ENCODE measurements around the gene PARD3B. TPM values are rescaled to one million over a fixed set of nuclear protein-coding genes. Genes with fewer than 3 reads are reported as not detected.

The PARD3B gene
- total RNA-seq, 4 donors from 2014 or later: 6.5 to 17.3 (median 12.7) TPM

DNA sequence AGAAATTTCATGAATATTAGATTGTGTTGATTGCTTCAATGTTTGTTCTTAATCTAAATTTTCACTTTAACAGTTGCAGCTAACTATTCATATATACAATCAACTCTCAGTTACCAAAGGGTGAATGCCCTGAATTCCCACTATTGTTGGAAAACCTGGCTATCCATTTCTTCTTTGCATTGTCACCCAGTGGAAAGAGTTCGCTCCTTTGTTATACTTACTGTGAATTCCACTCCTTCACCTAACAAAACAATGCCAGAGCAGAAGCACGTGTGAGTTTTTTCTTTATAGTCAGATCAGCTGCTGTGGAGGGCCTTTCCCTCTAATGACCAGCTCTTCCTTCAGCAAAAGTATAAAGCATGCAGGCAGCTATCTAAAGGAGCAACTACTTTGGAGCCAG, 727.9 kb downstream of the PARD3B start:
- TF ChIP-seq CTCF (IDR thresholded peaks at IDR 0.05): no peak
- no peak for TF ChIP-seq POLR2A (IDR thresholded peaks at IDR 0.05)
- WGBS, 2 donors: 66 to 82% methylated on average over 2 of the region's 2 CpGs
- H3K4me3 ChIP-seq (ENCODE audit: low read depth, poor library complexity, severe bottlenecking): no peak overlapping the region
- intact Hi-C loops (cut with DNase I; ENCODE audit: low total_unique reads): no loop called here
- DNase-seq (ENCODE audit: low spot score in 2 of 2): no peak

DNA sequence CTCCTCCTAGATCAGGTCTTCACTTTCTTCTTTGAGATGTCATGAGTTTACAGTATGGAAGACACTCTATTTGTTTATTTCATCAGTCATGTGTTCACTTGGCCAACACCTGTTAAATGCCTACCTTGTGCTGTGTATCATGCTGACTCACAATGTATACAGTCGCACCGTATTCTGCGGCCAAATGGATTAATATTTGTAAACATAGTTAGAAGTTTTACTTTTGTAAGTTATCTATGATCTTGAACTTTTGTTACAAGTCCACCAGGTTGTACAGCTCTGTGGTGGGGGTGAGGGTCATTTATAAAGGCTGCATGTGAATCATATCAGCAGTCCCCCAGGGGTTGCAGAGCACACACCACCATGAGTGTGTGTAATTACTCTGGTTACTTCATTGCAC, 728.4 kb downstream of the PARD3B start:
- 97 to 99% methylated on average over 3 of the region's 3 CpGs for WGBS, 2 donors
- no peak for TF ChIP-seq CTCF (IDR thresholded peaks at IDR 0.05)
- TF ChIP-seq POLR2A (IDR thresholded peaks at IDR 0.05): no peak
- H3K4me3 ChIP-seq (ENCODE audit: low read depth, poor library complexity, severe bottlenecking): no peak overlapping the region
- intact Hi-C loops (cut with DNase I; ENCODE audit: low total_unique reads): no loop called here
- DNase-seq (ENCODE audit: low spot score in 2 of 2): no peak

GRCh38 chr2:205274801-205275200, 729.5 kb downstream of the PARD3B start:
- intact Hi-C loops (cut with DNase I; ENCODE audit: low total_unique reads): no loop called here
- no peak for TF ChIP-seq CTCF (IDR thresholded peaks at IDR 0.05)
- no peak for TF ChIP-seq POLR2A (IDR thresholded peaks at IDR 0.05)
- no peak overlapping the region for H3K4me3 ChIP-seq (ENCODE audit: low read depth, poor library complexity, severe bottlenecking)
- WGBS, 2 donors: 61 to 85% methylated on average over 3 of the region's 3 CpGs
- no peak for DNase-seq (ENCODE audit: low spot score in 2 of 2)

GRCh38 chr2:205276116-205276777, 731.0 kb downstream of the PARD3B start:
- no peak for TF ChIP-seq POLR2A (IDR thresholded peaks at IDR 0.05)
- TF ChIP-seq CTCF (IDR thresholded peaks at IDR 0.05): no peak
- no peak for DNase-seq (ENCODE audit: low spot score in 2 of 2)
- no peak overlapping the region for H3K4me3 ChIP-seq (ENCODE audit: low read depth, poor library complexity, severe bottlenecking)
- WGBS, 2 donors: 73 to 78% methylated on average over 11 of the region's 11 CpGs
- intact Hi-C loops (cut with DNase I; ENCODE audit: low total_unique reads): no loop called here

DNA sequence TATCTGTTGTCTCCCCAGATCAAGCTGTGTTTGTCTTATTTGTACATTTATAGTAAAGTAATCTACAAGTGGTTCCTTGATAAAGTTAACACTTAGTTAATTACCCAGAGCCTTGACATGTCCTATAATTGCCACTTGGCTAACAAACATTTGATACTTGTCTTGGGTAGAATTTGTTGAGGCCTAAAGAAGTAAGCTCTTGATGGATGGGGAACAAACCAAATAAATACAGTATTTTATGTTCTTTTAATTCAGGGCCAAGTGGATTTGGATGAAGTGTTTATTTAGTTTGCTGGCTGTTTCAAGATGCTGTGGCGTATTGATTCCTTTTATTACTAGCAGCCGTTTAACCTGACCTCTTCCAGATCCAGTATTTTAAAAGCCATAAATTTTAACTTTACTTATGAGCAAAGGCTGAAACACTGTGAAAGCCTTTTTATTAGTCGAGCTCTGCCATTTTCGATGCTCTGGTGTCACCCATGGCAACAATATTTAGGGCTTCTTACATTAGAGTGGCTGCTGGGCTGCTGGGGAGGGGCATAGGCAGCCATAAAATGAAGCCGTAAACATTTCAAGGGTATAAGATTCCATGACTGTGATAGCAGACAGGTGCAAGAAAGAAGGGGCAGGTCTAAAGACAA, 735.4 kb downstream of the PARD3B start:
- intact Hi-C loops (cut with DNase I; ENCODE audit: low total_unique reads): no loop called here
- DNase-seq (ENCODE audit: low spot score in 2 of 2): no peak
- WGBS, 2 donors: 65 to 76% methylated on average over 5 of the region's 5 CpGs
- no peak overlapping the region for H3K4me3 ChIP-seq (ENCODE audit: low read depth, poor library complexity, severe bottlenecking)
- TF ChIP-seq POLR2A (IDR thresholded peaks at IDR 0.05) (no peak), CTCF (IDR thresholded peaks at IDR 0.05) (no peak)

Data from lower leg skin (tissue), 4 donors.